Activated CD8-positive, alpha-beta memory T cell treated with anti-CD3 and anti-CD28 coated beads for 48 hours (primary cell): ENCODE results near the gene CRIM1.
"Not testable (repeated sequence)": the region's sequence is repeated elsewhere in the genome, so short reads cannot be mapped to it uniquely, and the experiment has no call there.

Experiments used
- DNase-seq, 3 experiments: peaks; one replicate each; pipeline ENCODE4 v3.0.0-alpha.2; 2020; ENCODE audit warnings: low read depth in 2 of 3, low spot score in 2 of 3

The CRIM1 gene

GRCh38 chr2:36355151-36355889, at the start of gene CRIM1:
CRIM1 (plus strand) TSS chr2:36355778; CDS start chr2:36356293, 515 bp downstream.
- peak in 2 of 3 experiments; percentile 34 to 36 for DNase-seq

GRCh38 chr2:36307441-36307840, 48.1 kb upstream of the CRIM1 start:
- DNase-seq = no peak

- not testable (repeated sequence) for DNase-seq
Observed at GRCh38 chr2:36310444-36310843, 45.1 kb upstream of the CRIM1 start.

GRCh38 chr2:36318547-36318946, 37.0 kb upstream of the CRIM1 start:
- no peak for DNase-seq

GRCh38 chr2:36322108-36322507, 33.5 kb upstream of the CRIM1 start:
- DNase-seq = no peak

GRCh38 chr2:36326286-36326685, 29.3 kb upstream of the CRIM1 start:
- DNase-seq = no peak

GRCh38 chr2:36329251-36329650, 26.3 kb upstream of the CRIM1 start:
- DNase-seq = no peak

- no peak for DNase-seq
Observed at GRCh38 chr2:36329746-36330472, 25.7 kb upstream of the CRIM1 start.

- no peak for DNase-seq
Observed at GRCh38 chr2:36330473-36331395, 24.8 kb upstream of the CRIM1 start.

GRCh38 chr2:36333350-36334012, 22.1 kb upstream of the CRIM1 start:
- no peak for DNase-seq

GRCh38 chr2:36335597-36335996, 20.0 kb upstream of the CRIM1 start:
- DNase-seq = no peak

- no peak for DNase-seq
Observed at GRCh38 chr2:36336321-36336720, 19.3 kb upstream of the CRIM1 start.

GRCh38 chr2:36337354-36337753, 18.2 kb upstream of the CRIM1 start:
- no peak for DNase-seq

GRCh38 chr2:36338124-36338826, 17.3 kb upstream of the CRIM1 start:
- DNase-seq = no peak

- DNase-seq = no peak
Observed at GRCh38 chr2:36338827-36339145, 16.8 kb upstream of the CRIM1 start.

- no peak for DNase-seq
Observed at GRCh38 chr2:36339607-36340218, 15.9 kb upstream of the CRIM1 start.

GRCh38 chr2:36343606-36344005, 12.0 kb upstream of the CRIM1 start:
- DNase-seq = no peak

GRCh38 chr2:36348721-36349120, 6.9 kb upstream of the CRIM1 start:
- no peak for DNase-seq

GRCh38 chr2:36351291-36351690, 4.3 kb upstream of the CRIM1 start:
- DNase-seq = no peak

GRCh38 chr2:36351736-36352349, 3.7 kb upstream of the CRIM1 start:
- no peak for DNase-seq
